T-helper 17 cell (primary cell): ENCODE measurements around the gene SSUH2. TPM values are rescaled to one million over a fixed set of nuclear protein-coding genes. Genes with fewer than 3 reads are reported as not detected.

Experiments
- ATAC-seq: fragments of 150-1000 bp; cut with Tn5 transposase; 2 replicates; pipeline ENCODE4 v1.10.0; 2021; ENCODE audit warnings: mild to moderate bottlenecking, moderate library complexity
- DNase-seq, 3 donors: peaks; one replicate each; pipeline versions ENCODE4 v3.0.0 to v3.0.0-alpha.2; 2020 to 2021
- H3K9me3 ChIP-seq: one replicate; pipeline ENCODE4 v1.7.0; 2013; ENCODE audit warnings: low read length, mild to moderate bottlenecking; ENCODE audit not compliant: control insufficient read depth, poor library complexity, severe bottlenecking
- H3K27ac Mint-ChIP-seq: one replicate; pipeline ENCODE4 v1.8.0; 2022; ENCODE audit warnings: mild to moderate bottlenecking, moderate library complexity, mixed read lengths
- H3K27me3 Mint-ChIP-seq: one replicate; pipeline ENCODE4 v1.8.0; 2022; ENCODE audit warnings: mixed read lengths
- H3K36me3 Mint-ChIP-seq: one replicate; pipeline ENCODE4 v1.8.0; 2022; ENCODE audit warnings: low read depth, mixed read lengths
- H3K4me1 Mint-ChIP-seq: one replicate; pipeline ENCODE4 v1.8.0; 2022; ENCODE audit warnings: mild to moderate bottlenecking, mixed read lengths
- H3K4me3 Mint-ChIP-seq: one replicate; pipeline ENCODE4 v1.8.0; 2022; ENCODE audit warnings: mild to moderate bottlenecking, moderate library complexity, mixed read lengths
- total RNA-seq, 4 donors: library from RNA in 2 of 4; stranded (reverse) in 2 of 4; gene quantifications; one replicate each; pipeline ENCODE4 v1.2.3 and lab custom pipeline; 2022 to 2026

SSUH2 gene
- total RNA-seq, 2 donors from 2014 or later: not detected

DNA sequence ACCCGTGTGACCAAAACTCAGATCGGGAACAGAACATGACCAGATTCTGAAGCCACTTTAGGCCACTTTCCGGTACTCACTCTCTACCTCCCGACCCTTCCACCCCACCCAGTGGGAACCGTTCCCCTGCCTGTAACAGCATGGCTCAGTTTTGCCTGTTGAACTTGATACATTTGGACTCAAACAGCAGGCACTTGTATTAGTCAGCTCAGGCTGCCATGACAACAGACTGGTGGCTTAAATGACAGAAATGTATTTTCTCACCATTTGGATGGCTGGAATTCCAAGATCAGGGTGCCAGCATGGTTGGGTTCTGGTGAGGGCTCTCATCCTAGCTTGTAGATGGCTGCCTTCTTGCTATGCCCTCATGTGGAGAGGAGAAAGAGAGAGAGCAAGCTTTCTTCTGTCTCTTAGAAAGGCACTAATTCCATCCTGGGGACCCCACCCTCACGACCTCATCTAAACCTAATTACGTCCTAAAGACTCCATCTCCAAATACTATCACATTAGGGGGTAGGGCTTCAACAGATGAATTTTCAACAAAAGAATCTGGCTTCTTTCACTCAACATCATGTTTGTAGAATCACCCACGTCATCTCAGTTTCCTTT is 9.3 kb upstream of the SSUH2 start:
- Mint-ChIP-seq H3K27me3 (peaks cover 35% of the 10 kb centered on the region), H3K4me3 (no peak overlapping the region), H3K36me3 (no peaks in the 10 kb centered on the region), H3K27ac (no peak overlapping the region), H3K4me1 (no peaks in the 10 kb centered on the region)
- no peaks in the 10 kb centered on the region for H3K9me3 ChIP-seq
- no peak for ATAC-seq
- DNase-seq: no peak

DNA sequence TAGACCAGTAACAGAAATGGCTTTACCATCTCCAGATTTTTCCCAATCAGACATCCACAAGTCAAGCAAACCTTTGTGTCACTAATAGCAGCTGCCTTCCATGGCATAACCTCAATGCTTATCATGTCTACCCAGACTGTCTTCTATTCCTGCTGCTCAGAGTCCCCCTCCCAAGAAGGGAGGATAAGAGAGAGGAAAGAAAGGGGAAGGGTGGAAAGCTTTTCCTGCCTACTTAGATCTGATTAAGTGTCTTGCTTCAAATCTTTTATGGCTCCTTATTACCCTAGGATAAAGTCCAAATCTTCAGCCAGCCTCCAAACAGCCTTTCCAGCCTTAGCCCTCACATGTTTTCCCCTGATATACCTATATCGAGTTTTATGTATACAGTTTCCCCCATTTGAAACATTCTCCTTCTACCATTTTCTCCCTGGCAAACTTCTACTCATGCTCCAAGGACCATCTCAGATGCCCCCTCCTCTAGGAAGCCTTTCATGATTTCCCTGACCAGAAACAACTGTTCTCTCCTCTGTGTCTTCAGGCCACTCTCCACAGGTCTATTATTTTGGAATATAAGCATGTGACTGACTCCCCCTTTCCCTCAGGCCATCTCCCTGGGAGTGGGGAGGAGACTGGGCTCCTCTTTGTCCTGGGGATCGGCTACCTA is 7.9 kb upstream of the SSUH2 start:
- no peak overlapping the region for H3K4me3 Mint-ChIP-seq
- DNase-seq: no peak
- peaks cover 37% of the 10 kb centered on the region for H3K27me3 Mint-ChIP-seq

DNA sequence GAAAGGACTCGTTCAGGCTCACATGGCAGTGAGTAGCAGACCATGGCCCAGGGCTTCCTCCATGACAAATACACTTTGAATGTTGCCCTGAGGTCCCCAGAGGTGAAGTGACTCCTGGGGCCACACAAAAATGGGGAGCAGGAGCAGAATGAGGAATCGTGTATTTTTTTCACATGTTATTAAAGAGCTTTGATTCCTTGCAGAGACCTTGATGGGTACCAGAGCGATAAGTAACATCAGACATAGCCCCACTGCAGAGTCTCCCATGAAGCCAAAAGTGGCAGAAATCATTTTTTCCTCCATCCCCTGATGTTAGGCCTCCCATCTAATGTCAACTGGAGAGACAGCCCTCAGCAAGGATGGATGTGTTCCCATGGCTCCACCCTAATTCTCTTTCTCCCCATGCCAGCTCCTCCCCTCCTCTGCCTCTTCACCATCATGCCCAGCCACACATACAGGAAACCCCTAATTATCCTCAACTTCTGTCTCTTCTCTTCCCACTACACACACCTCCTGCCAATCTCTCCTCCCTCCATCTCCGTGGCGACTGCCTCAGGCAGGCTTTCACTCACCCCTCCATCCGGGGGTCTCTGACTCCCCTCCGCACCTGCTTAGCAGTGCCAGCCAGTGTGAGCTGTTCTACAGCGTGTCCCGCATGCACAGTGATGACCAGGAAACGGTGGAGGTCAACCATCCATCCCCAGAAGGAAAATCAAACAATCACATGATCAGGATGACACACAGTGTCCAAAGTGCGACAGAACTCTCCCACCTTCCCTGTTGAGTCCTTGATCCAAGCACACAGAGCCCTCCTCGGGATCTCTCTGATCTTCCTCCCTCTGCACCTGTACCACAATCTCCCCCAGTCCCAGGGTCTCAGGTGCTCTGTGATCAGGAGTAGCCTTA is 7.1 kb upstream of the SSUH2 start:
- peaks cover 31% of the 10 kb centered on the region for H3K27me3 Mint-ChIP-seq
- no peaks in the 10 kb centered on the region for H3K9me3 ChIP-seq
- no peak for ATAC-seq

More for the DNA sequence above, 7.9 kb upstream of the SSUH2 start:
- H3K27ac Mint-ChIP-seq: no peak overlapping the region
- H3K4me1 Mint-ChIP-seq: no peaks in the 10 kb centered on the region
- H3K9me3 ChIP-seq: no peaks in the 10 kb centered on the region
- H3K36me3 Mint-ChIP-seq: no peaks in the 10 kb centered on the region
- ATAC-seq: no peak

DNA sequence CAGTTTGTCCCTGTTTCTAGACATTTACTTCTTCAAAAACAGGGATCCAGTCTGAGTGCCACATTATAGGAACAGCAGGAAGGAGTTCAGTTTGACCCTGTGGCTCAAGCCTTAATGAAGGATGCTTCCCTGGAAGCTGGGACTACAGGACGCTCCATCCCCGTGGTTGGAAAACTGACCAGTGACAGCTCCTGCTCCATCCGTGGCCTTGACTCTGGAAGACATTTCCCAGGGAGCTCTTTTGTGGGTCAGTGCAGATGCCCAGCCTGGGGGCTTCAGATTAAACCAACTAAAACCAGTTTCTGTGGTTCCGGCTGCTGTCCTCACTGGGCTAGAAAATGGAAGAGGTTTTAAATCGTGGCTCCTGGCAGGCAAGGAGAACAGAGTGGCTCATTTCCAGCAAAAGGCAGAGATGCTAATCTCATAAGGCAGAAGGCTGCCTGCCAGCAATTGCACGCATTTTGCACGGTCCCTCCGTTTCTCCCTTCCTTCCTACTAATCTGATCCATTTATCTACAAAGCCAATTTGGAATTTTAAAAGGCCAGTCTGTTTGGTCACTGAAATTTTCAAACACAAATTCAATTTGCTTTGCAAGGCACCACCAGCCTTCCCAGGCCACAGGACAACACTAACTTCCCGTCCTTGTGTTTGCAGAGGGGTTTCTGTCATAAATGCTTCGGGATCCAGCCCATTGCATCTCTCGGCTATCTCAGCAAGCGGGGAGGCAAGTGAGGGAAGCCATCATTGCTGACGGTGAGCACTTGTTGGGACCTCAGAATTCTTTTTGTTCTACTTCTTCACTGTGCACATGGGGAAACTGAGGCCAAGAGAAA is 6.2 kb upstream of the SSUH2 start:
- H3K36me3 Mint-ChIP-seq: no peaks in the 10 kb centered on the region
- no peak overlapping the region for H3K27ac Mint-ChIP-seq
- H3K4me3 Mint-ChIP-seq: no peak overlapping the region
- ATAC-seq (no peak), DNase-seq (no peak)
- no peaks in the 10 kb centered on the region for H3K4me1 Mint-ChIP-seq
- H3K9me3 ChIP-seq: no peaks in the 10 kb centered on the region
- peaks cover 30% of the 10 kb centered on the region for H3K27me3 Mint-ChIP-seq

More for the DNA sequence above, 7.1 kb upstream of the SSUH2 start:
- no peaks in the 10 kb centered on the region for H3K4me1 Mint-ChIP-seq
- DNase-seq: no peak
- H3K36me3 Mint-ChIP-seq: no peaks in the 10 kb centered on the region
- H3K27ac Mint-ChIP-seq: no peak overlapping the region
- H3K4me3 Mint-ChIP-seq: no peak overlapping the region

- ATAC-seq (no peak), DNase-seq (no peak)
- Mint-ChIP-seq H3K4me3 (no peak overlapping the region), H3K27ac (no peak overlapping the region), H3K4me1 (no peaks in the 10 kb centered on the region), H3K27me3 (peaks cover 25% of the 10 kb centered on the region), H3K36me3 (no peaks in the 10 kb centered on the region)
- H3K9me3 ChIP-seq: no peaks in the 10 kb centered on the region
These were observed 5.2 kb upstream of the SSUH2 start for GRCh38 chr3:8649757-8650156.

GRCh38 chr3:8648909-8649741 is 4.5 kb upstream of the SSUH2 start:
- ATAC-seq (no peak), DNase-seq (no peak)
- H3K9me3 ChIP-seq: no peaks in the 10 kb centered on the region
- Mint-ChIP-seq H3K36me3 (no peaks in the 10 kb centered on the region), H3K4me3 (no peak overlapping the region), H3K4me1 (peaks cover 2% of the 10 kb centered on the region), H3K27me3 (peaks cover 25% of the 10 kb centered on the region), H3K27ac (no peak overlapping the region)

- H3K4me1 Mint-ChIP-seq: peaks cover 2% of the 10 kb centered on the region
- no peak for ATAC-seq
- H3K36me3 Mint-ChIP-seq: no peaks in the 10 kb centered on the region
These were observed 2.8 kb upstream of the SSUH2 start for GRCh38 chr3:8647137-8647985.

GRCh38 chr3:8646313-8646938 is 1.8 kb upstream of the SSUH2 start:
- peaks cover 22% of the 10 kb centered on the region for H3K27me3 Mint-ChIP-seq
- H3K4me1 Mint-ChIP-seq: peaks cover 2% of the 10 kb centered on the region
- H3K9me3 ChIP-seq: no peaks in the 10 kb centered on the region
- no peaks in the 10 kb centered on the region for H3K36me3 Mint-ChIP-seq
- ATAC-seq: no peak
- no peak for DNase-seq
- H3K4me3 Mint-ChIP-seq: no peak overlapping the region
- H3K27ac Mint-ChIP-seq: no peak overlapping the region

More at GRCh38 chr3:8647137-8647985, 2.8 kb upstream of the SSUH2 start:
- DNase-seq: no peak
- Mint-ChIP-seq H3K27ac (no peak overlapping the region), H3K27me3 (peaks cover 26% of the 10 kb centered on the region), H3K4me3 (no peak overlapping the region)
- no peaks in the 10 kb centered on the region for H3K9me3 ChIP-seq

GRCh38 chr3:8645712-8646111 is 1.1 kb upstream of the SSUH2 start:
- peaks cover 21% of the 10 kb centered on the region for H3K27me3 Mint-ChIP-seq
- no peaks in the 10 kb centered on the region for H3K36me3 Mint-ChIP-seq
- DNase-seq (no peak), ATAC-seq (no peak)
- no peak overlapping the region for H3K27ac Mint-ChIP-seq
- H3K9me3 ChIP-seq: no peaks in the 10 kb centered on the region
- H3K4me3 Mint-ChIP-seq: no peak overlapping the region
- peaks cover 2% of the 10 kb centered on the region for H3K4me1 Mint-ChIP-seq

- Mint-ChIP-seq H3K4me1 (peaks cover 2% of the 10 kb centered on the region), H3K27ac (no peak overlapping the region), H3K27me3 (peaks cover 14% of the 10 kb centered on the region), H3K36me3 (no peaks in the 10 kb centered on the region), H3K4me3 (peak overlapping the region; percentile 15)
- H3K9me3 ChIP-seq: no peaks in the 10 kb centered on the region
- DNase-seq (no peak), ATAC-seq (no peak)
These were observed 769 bp downstream of the SSUH2 start for GRCh38 chr3:8643693-8644365.

GRCh38 chr3:8642001-8642400 is 2.6 kb downstream of the SSUH2 start:
- H3K4me1 Mint-ChIP-seq: peaks cover 2% of the 10 kb centered on the region
- ATAC-seq (no peak), DNase-seq (no peak)
- H3K4me3 Mint-ChIP-seq: no peak overlapping the region
- H3K36me3 Mint-ChIP-seq: no peaks in the 10 kb centered on the region
- H3K9me3 ChIP-seq: no peaks in the 10 kb centered on the region
- peaks cover 14% of the 10 kb centered on the region for H3K27me3 Mint-ChIP-seq
- no peak overlapping the region for H3K27ac Mint-ChIP-seq
